Measurements from ENCODE around the gene ANLN.

GRCh38 chr7:36348771-36349170 lies 40.9 kb upstream of the ANLN start:
- TF ChIP-seq CTCF (conservative IDR thresholded peaks at IDR 0.05 in 1 of 2, IDR thresholded peaks at IDR 0.05 in 1 of 2; ENCODE audit: extremely low read depth in 1 of 2, insufficient read depth in 1 of 2, low read depth in 1 of 2, low read length in 2 of 2) = no peak
- TF ChIP-seq EZH2 (IDR thresholded peaks at IDR 0.05; ENCODE audit: borderline replicate concordance, low read length) = no peak
